ENCODE data around the gene TMEM138.

The TMEM138 gene

GRCh38 chr11:61354208-61354607 is 8.0 kb upstream of the TMEM138 start:
- Histone ChIP-seq H3K4me3 (ENCODE audit: control insufficient read depth in 1 of 7, extremely low read depth in 1 of 7, insufficient read depth in 4 of 7, low read depth in 2 of 7, low read length in 6 of 7) (no peak overlapping the region), H3K27me3 (replicated peaks in 2 of 5; ENCODE audit: control insufficient read depth in 4 of 5, insufficient read depth in 5 of 5, low read length in 4 of 5) (no peaks in the 10 kb centered on the region), H3K4me1 (ENCODE audit: control extremely low read depth in 1 of 4, control insufficient read depth in 4 of 4, insufficient read depth in 4 of 4, low read length in 3 of 4) (peaks cover 8 to 23% (median 20%) of the 10 kb centered on the region in 4 experiments), H3K36me3 (ENCODE audit: control insufficient read depth in 4 of 4, insufficient read depth in 4 of 4, low read length in 3 of 4) (peaks cover 5 to 44% (median 29%) of the 10 kb centered on the region in 4 experiments), H3K27ac (ENCODE audit: insufficient read depth in 1 of 2, low read depth in 1 of 2, low read length in 2 of 2, poor library complexity in 1 of 2, severe bottlenecking in 2 of 2) (no peak overlapping the region), H3K9me3 (ENCODE audit: control extremely low read depth in 1 of 5, control insufficient read depth in 4 of 5, insufficient read depth in 2 of 5, low read depth in 1 of 5, low read length in 4 of 5) (no peaks in the 10 kb centered on the region)
- DNase-seq: no peak
- WGBS (ENCODE audit: insufficient coverage): no CpG with 5 or more reads among the region's 2 CpGs
- ChIA-PET POLR2A (no interaction called here), CTCF (interaction anchor here (1.1 to 22.6 kb wide), 4 partner anchors 15 to 48 kb away, joined by 4 to 244 read pairs (median 11); partner anchors contain the start of genes DDB1 and TKFC)

DNA sequence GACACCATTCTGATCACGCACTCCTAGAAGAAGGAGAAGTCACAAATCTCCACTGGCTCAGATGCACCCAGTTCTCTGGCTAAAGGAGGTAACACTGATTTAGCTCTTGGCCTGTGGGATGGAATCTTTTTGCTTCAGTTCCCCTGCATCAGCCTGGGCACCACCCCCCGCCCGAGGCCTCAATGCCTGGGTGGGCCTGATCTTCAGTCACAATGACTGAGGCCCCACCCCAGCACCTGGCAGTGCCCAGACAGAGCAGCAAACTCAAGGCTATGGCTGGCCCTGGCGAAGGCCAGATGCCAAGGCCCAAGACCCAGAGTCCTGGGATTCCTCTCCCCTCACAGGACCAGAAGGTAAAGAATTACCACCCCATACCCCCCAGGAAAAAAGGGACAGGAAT is 5.5 kb upstream of the TMEM138 start:
- DNase-seq: no peak
- POLR2A ChIA-PET: no interaction called here
- Histone ChIP-seq H3K9me3 (ENCODE audit: control extremely low read depth in 1 of 5, control insufficient read depth in 4 of 5, insufficient read depth in 2 of 5, low read depth in 1 of 5, low read length in 4 of 5) (no peaks in the 10 kb centered on the region), H3K36me3 (ENCODE audit: control insufficient read depth in 4 of 4, insufficient read depth in 4 of 4, low read length in 3 of 4) (peaks cover 4 to 24% (median 18%) of the 10 kb centered on the region in 4 experiments), H3K27ac (ENCODE audit: insufficient read depth in 1 of 2, low read depth in 1 of 2, low read length in 2 of 2, poor library complexity in 1 of 2, severe bottlenecking in 2 of 2) (peak overlapping the region in 1 of 2 experiments; percentile 39), H3K4me3 (ENCODE audit: control insufficient read depth in 1 of 7, extremely low read depth in 1 of 7, insufficient read depth in 4 of 7, low read depth in 2 of 7, low read length in 6 of 7) (no peak overlapping the region), H3K27me3 (replicated peaks in 2 of 5; ENCODE audit: control insufficient read depth in 4 of 5, insufficient read depth in 5 of 5, low read length in 4 of 5) (no peaks in the 10 kb centered on the region), H3K4me1 (ENCODE audit: control extremely low read depth in 1 of 4, control insufficient read depth in 4 of 4, insufficient read depth in 4 of 4, low read length in 3 of 4) (peaks cover 12 to 45% (median 37%) of the 10 kb centered on the region in 4 experiments)
- WGBS (ENCODE audit: insufficient coverage): 89% methylated on average over 3 of the region's 4 CpGs
- CTCF ChIA-PET: interaction anchor here (1.1 to 22.6 kb wide), 3 partner anchors 19 to 89 kb away, joined by 3 to 244 read pairs (median 113); partner anchors contain the start of genes DDB1 and TKFC

DNA sequence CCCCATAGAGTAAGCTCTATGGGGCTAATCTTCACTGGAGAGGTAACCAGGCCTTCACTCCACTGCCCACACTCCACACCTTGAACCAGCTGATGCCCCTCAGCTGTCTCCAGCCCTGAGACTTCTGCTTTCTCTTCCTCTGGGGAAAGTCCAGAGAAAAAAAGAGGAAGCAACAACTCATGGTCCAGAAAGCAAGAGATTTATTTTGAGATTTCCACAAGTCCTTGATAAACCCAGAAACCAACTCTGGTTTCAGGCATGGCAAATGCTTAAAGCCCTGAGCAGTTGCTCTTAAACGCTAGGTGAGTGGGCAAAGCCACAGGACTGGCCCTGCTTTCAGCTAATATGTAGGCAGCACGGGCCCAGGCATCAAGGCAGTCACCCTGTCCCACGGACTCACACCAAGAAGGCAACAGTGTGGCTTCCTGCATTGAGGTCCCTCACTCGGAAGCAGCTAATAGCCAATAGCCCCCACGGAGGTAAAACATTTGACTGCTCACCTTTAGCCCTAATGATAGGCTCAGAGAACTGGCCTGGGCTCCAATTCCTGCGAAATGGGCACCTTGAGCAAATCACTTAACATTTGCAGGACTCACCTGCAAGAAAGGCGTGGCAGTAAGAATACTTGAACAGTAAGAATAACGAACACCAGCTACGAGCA is 4.8 kb upstream of the TMEM138 start:
- H3K27ac ChIP-seq (ENCODE audit: insufficient read depth in 1 of 2, low read depth in 1 of 2, low read length in 2 of 2, poor library complexity in 1 of 2, severe bottlenecking in 2 of 2): peak overlapping the region in 1 of 2 experiments; percentile 39
- H3K36me3 ChIP-seq (ENCODE audit: control insufficient read depth in 4 of 4, insufficient read depth in 4 of 4, low read length in 3 of 4): peaks cover 0 to 19% (median 13%) of the 10 kb centered on the region in 4 experiments
- ChIA-PET POLR2A (no interaction called here), CTCF (interaction anchor here (0.7 to 22.6 kb wide), 6 partner anchors 11 to 88 kb away, joined by 3 to 244 read pairs (median 3); partner anchors contain the start of genes DDB1, TKFC and VWCE)
- DNase-seq: peak; percentile 63 to 93 (median 91)
- H3K9me3 ChIP-seq (ENCODE audit: control extremely low read depth in 1 of 5, control insufficient read depth in 4 of 5, insufficient read depth in 2 of 5, low read depth in 1 of 5, low read length in 4 of 5): no peaks in the 10 kb centered on the region
- no peaks in the 10 kb centered on the region for H3K27me3 ChIP-seq (replicated peaks in 2 of 5; ENCODE audit: control insufficient read depth in 4 of 5, insufficient read depth in 5 of 5, low read length in 4 of 5)
- peak overlapping the region in 1 of 7 experiments; percentile 16 for H3K4me3 ChIP-seq (ENCODE audit: control insufficient read depth in 1 of 7, extremely low read depth in 1 of 7, insufficient read depth in 4 of 7, low read depth in 2 of 7, low read length in 6 of 7)
- WGBS (ENCODE audit: insufficient coverage): 43% methylated on average over 5 of the region's 9 CpGs
- peaks cover 12 to 47% (median 38%) of the 10 kb centered on the region in 4 experiments for H3K4me1 ChIP-seq (ENCODE audit: control extremely low read depth in 1 of 4, control insufficient read depth in 4 of 4, insufficient read depth in 4 of 4, low read length in 3 of 4)

GRCh38 chr11:61357894-61358239 is 4.3 kb upstream of the TMEM138 start:
- H3K27me3 ChIP-seq (replicated peaks in 2 of 5; ENCODE audit: control insufficient read depth in 4 of 5, insufficient read depth in 5 of 5, low read length in 4 of 5): no peaks in the 10 kb centered on the region
- H3K27ac ChIP-seq (ENCODE audit: insufficient read depth in 1 of 2, low read depth in 1 of 2, low read length in 2 of 2, poor library complexity in 1 of 2, severe bottlenecking in 2 of 2): no peak overlapping the region
- H3K4me1 ChIP-seq (ENCODE audit: control extremely low read depth in 1 of 4, control insufficient read depth in 4 of 4, insufficient read depth in 4 of 4, low read length in 3 of 4): peaks cover 12 to 48% (median 43%) of the 10 kb centered on the region in 4 experiments
- DNase-seq: no peak
- ChIA-PET CTCF (interaction anchor here (0.7 to 22.6 kb wide), 5 partner anchors 12 to 78 kb away, joined by 3 to 244 read pairs (median 3); partner anchors contain the start of genes DDB1, TKFC and VWCE), POLR2A (no interaction called here)
- no peak overlapping the region for H3K4me3 ChIP-seq (ENCODE audit: control insufficient read depth in 1 of 7, extremely low read depth in 1 of 7, insufficient read depth in 4 of 7, low read depth in 2 of 7, low read length in 6 of 7)
- no peaks in the 10 kb centered on the region for H3K9me3 ChIP-seq (ENCODE audit: control extremely low read depth in 1 of 5, control insufficient read depth in 4 of 5, insufficient read depth in 2 of 5, low read depth in 1 of 5, low read length in 4 of 5)
- peaks cover 0 to 14% (median 10%) of the 10 kb centered on the region in 4 experiments for H3K36me3 ChIP-seq (ENCODE audit: control insufficient read depth in 4 of 4, insufficient read depth in 4 of 4, low read length in 3 of 4)
- WGBS (ENCODE audit: insufficient coverage): 97% methylated on average over 4 of the region's 6 CpGs

DNA sequence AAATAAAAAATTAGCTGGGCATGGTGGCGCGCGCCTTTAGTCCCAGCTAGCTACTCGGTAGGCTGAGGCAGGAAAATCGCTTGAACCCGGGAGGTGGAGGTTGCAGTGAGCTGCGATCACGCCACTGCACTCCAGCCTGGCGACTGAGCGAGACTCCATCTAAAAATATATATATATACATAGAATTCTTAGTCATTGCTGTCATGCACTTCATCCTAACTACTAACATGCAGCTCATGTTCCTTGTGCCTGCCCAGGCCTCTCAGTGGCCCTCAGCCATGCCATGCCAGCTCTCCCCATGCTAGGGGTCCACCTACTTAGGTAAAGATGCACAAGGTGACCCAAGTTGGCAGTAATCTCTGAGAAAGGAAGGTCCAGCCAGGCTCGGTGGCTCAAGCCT is 3.6 kb upstream of the TMEM138 start:
- no peak for DNase-seq
- ChIA-PET POLR2A (no interaction called here), CTCF (interaction anchor here (1.3 to 22.6 kb wide), 5 partner anchors 21 to 77 kb away, joined by 3 to 244 read pairs (median 6); partner anchors contain the start of genes DDB1 and TKFC)
- Histone ChIP-seq H3K27me3 (replicated peaks in 2 of 5; ENCODE audit: control insufficient read depth in 4 of 5, insufficient read depth in 5 of 5, low read length in 4 of 5) (no peaks in the 10 kb centered on the region), H3K4me1 (ENCODE audit: control extremely low read depth in 1 of 4, control insufficient read depth in 4 of 4, insufficient read depth in 4 of 4, low read length in 3 of 4) (peaks cover 12 to 54% (median 46%) of the 10 kb centered on the region in 4 experiments), H3K4me3 (ENCODE audit: control insufficient read depth in 1 of 7, extremely low read depth in 1 of 7, insufficient read depth in 4 of 7, low read depth in 2 of 7, low read length in 6 of 7) (no peak overlapping the region), H3K36me3 (ENCODE audit: control insufficient read depth in 4 of 4, insufficient read depth in 4 of 4, low read length in 3 of 4) (peaks cover 0 to 9% (median 3%) of the 10 kb centered on the region in 4 experiments), H3K9me3 (ENCODE audit: control extremely low read depth in 1 of 5, control insufficient read depth in 4 of 5, insufficient read depth in 2 of 5, low read depth in 1 of 5, low read length in 4 of 5) (no peaks in the 10 kb centered on the region), H3K27ac (ENCODE audit: insufficient read depth in 1 of 2, low read depth in 1 of 2, low read length in 2 of 2, poor library complexity in 1 of 2, severe bottlenecking in 2 of 2) (no peak overlapping the region)
- WGBS (ENCODE audit: insufficient coverage): 90% methylated on average over 4 of the region's 11 CpGs

DNA sequence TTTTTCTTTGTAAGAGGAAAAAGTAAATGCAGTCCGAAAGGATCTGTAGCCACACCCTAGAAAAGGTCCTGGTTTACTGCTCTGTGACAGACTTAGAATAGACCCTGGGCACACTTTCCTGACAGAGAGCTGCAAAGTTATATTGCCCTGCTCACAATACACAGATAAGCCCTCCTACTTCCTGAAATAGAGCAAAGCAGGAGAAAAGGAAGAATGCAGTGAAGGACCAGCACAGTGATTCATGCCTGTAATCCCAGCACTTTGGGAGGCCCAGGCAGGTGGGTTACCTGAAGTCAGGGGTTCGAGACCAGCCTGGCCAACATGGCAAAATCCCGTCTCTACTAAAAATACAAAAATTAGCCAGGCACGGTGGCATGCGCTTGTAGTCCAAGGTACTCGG is 2.7 kb upstream of the TMEM138 start:
- H3K27ac ChIP-seq (ENCODE audit: insufficient read depth in 1 of 2, low read depth in 1 of 2, low read length in 2 of 2, poor library complexity in 1 of 2, severe bottlenecking in 2 of 2): no peak overlapping the region
- peaks cover 12 to 55% (median 46%) of the 10 kb centered on the region in 4 experiments for H3K4me1 ChIP-seq (ENCODE audit: control extremely low read depth in 1 of 4, control insufficient read depth in 4 of 4, insufficient read depth in 4 of 4, low read length in 3 of 4)
- no peaks in the 10 kb centered on the region for H3K27me3 ChIP-seq (replicated peaks in 2 of 5; ENCODE audit: control insufficient read depth in 4 of 5, insufficient read depth in 5 of 5, low read length in 4 of 5)
- DNase-seq: no peak
- WGBS (ENCODE audit: insufficient coverage): 92% methylated on average over 4 of the region's 6 CpGs
- H3K9me3 ChIP-seq (ENCODE audit: control extremely low read depth in 1 of 5, control insufficient read depth in 4 of 5, insufficient read depth in 2 of 5, low read depth in 1 of 5, low read length in 4 of 5): no peaks in the 10 kb centered on the region
- H3K36me3 ChIP-seq (ENCODE audit: control insufficient read depth in 4 of 4, insufficient read depth in 4 of 4, low read length in 3 of 4): peaks cover 0 to 13% (median 5%) of the 10 kb centered on the region in 4 experiments
- CTCF ChIA-PET: interaction anchor here (1.5 to 22.6 kb wide), 4 partner anchors 22 to 44 kb away, joined by 3 to 244 read pairs (median 60); partner anchors contain the start of genes DDB1 and TKFC
- POLR2A ChIA-PET: interaction anchor here (0.5 kb wide), 1 partner anchor 76 kb away, joined by 4 read pairs; no protein-coding TSS in a partner anchor
- H3K4me3 ChIP-seq (ENCODE audit: control insufficient read depth in 1 of 7, extremely low read depth in 1 of 7, insufficient read depth in 4 of 7, low read depth in 2 of 7, low read length in 6 of 7): no peak overlapping the region
